GM12864 (cell line): ENCODE results near the gene TMEM184A.

Experiments
- DNase-seq: peaks from one replicate; pipeline ENCODE4 v3.0.0-alpha.2; 2011; ENCODE audit warnings: low read depth
- H3K4me3 ChIP-seq: 2 replicates; pipeline ENCODE4 v1.5.1; 2011; ENCODE audit warnings: mild to moderate bottlenecking, low read depth, low read length, control low read depth
- TF ChIP-seq, protein P1 (sequence below): IDR thresholded peaks from 2 replicates; pipeline ENCODE4 v1.5.1; 2011; ENCODE audit warnings: low read depth, mild to moderate bottlenecking, moderate library complexity, low read length, control low read depth, inconsistent platforms; ENCODE audit errors: missing control alignments

The TMEM184A gene

DNA sequence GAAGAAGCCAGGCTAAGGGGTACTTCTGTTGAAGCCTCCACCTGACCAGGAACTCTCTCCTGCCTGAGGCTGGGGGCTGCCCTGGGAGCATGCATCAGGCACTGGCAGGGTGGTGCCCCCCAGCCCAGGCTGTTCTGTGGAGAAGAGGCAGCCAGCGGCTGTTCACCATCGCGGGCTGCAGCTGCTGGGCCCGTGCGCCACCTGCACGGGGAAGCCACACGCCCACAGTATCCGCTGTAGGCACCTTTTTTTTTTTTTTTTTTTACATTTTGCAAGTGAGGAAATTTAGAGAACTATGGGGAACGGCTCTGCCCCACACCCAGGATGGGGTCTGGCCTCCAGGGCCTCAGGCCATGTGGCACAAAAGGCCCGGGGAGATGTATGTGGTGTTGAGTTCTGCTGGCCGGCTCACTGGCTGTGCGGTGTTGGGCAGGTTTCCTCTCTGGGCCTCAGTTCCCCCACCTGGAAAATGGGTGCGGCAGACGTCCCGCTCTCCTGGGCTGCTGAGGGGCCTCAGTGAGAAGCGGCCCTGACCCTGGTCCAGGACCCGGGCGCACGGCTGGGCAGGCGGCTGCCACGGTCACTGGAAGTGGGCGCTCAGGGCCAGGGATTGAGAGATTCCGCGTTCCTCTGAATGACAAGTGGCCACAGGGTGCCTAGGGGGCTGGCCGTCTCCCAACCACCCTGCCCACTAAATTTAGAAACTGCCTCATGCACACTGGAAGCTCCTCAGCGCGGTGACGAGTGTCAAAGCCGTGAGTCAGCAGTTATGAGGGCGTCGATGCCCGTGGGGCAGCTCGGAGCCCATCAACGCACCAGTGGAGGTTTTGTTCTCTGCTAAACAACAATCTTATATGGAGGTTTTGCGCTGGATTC is 43.0 kb downstream of the TMEM184A start:
- TF ChIP-seq, protein P1, sequence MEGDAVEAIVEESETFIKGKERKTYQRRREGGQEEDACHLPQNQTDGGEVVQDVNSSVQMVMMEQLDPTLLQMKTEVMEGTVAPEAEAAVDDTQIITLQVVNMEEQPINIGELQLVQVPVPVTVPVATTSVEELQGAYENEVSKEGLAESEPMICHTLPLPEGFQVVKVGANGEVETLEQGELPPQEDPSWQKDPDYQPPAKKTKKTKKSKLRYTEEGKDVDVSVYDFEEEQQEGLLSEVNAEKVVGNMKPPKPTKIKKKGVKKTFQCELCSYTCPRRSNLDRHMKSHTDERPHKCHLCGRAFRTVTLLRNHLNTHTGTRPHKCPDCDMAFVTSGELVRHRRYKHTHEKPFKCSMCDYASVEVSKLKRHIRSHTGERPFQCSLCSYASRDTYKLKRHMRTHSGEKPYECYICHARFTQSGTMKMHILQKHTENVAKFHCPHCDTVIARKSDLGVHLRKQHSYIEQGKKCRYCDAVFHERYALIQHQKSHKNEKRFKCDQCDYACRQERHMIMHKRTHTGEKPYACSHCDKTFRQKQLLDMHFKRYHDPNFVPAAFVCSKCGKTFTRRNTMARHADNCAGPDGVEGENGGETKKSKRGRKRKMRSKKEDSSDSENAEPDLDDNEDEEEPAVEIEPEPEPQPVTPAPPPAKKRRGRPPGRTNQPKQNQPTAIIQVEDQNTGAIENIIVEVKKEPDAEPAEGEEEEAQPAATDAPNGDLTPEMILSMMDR, result no peak
- no peak overlapping the region for H3K4me3 ChIP-seq
- DNase-seq, result no peak

DNA sequence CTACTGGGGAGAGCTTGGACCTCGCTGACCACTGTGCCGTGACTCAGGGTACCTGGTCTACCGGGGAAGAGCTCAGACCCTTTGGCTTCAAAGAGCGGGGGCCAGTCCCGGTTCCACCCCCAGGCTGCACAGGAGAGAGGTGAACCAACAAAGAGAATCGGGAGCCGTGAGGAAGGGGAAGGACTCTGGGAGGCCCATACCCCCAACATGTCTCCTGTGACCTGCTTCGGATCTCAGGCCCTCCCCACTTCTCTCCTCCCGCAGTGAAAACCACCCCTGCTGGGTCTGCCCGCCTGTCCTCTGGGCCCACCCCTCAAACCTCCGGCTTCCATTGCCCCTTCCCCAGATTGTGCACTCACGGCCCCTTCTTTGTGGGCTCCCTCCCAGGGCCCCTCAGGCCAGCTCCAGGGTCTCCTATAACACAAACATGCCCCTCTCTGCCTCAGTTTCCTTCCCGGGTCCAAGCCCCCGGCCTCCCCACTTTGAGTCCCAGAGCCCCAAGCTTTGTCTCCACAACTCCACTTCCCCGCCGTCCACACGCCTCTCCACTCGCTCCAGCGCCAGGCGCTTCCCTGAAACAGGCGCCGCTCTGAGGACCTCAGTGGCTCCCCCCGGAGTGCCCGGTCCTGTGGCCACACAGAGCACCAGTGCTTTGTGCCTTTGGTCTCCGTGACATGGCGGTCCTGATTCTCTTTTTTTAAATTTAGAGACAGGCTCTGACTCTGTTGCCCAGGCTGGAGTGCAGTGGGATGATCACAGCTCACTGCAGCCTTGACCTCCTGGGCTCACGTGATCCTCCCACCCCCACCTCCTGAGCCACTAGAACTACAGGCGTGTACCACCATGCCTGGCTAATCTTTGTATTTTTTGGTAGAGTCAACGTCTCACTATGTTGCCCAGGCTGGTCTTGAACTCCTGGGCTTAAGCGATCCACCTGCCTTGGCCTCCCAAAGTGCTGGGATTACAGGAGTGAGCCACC is 44.3 kb downstream of the TMEM184A start:
- no peak overlapping the region for H3K4me3 ChIP-seq
- TF ChIP-seq, protein P1, result no peak
- DNase-seq, result no peak

DNA sequence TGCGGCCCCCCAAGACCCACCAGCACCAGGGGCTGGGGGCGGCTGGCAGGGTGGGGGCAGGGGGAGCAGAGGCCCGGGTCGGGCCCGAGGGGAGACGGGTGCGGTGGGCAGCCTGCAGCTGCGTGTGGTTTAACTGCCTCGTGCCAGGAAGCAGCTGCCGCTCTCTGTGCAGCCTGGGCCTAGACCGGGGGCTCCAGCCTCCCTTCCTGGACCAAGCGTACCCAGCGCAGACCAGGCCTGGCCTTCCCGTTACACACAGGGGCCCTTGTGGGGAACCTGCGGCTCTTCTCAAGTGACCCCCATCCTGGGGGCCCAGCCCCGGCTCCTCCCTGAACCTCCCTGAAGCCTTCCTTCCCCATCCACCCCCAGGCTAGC is 45.2 kb downstream of the TMEM184A start:
- DNase-seq, result no peak
- no peak overlapping the region for H3K4me3 ChIP-seq
- TF ChIP-seq, protein P1, result no peak

DNA sequence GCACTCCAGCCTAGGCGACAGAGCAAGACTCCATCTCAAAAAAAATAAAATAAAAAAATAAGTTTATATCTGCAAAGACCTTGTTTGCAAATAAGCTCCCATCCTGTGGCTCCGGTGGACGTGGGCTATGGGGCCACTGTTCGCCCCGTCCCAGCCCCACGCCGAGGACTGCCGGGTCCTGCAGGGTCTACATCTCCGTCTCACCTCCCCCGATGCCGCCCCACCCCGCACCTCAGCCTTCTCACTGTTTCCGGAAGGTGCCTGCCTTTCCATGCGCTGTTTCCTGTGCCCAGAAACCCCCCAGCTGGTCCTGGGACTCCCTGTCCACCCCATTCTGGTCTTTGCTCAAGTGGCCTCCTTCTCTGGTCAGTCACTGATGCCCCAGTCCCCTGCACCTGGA is 46.8 kb downstream of the TMEM184A start:
- no peak for DNase-seq
- TF ChIP-seq, protein P1, result no peak
- no peak overlapping the region for H3K4me3 ChIP-seq

DNA sequence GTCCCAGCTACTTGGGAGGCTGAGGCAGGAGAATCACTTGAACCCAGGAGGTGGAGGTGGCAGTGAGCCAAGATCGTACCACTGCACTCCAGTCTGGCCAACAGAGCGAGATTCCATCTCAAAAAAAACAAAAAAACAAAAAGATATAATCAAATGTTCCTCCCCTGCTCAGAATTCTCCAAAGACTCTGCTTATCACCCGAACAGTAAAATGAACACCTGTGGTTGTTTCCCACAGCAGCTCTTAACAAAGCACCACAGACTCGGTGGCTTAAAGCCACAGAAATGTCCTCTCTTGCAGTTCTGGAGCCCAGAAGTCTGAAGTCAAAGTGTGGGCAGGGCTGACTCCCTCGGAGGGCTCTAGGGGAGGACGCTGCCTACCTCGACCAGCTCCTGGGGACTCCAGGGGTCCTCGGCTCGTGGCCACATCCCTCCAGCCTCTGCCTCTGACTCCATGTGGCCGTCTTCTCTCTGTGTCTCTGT is 47.7 kb downstream of the TMEM184A start:
- TF ChIP-seq, protein P1, result no peak
- no peak overlapping the region for H3K4me3 ChIP-seq
- DNase-seq, result no peak

DNA sequence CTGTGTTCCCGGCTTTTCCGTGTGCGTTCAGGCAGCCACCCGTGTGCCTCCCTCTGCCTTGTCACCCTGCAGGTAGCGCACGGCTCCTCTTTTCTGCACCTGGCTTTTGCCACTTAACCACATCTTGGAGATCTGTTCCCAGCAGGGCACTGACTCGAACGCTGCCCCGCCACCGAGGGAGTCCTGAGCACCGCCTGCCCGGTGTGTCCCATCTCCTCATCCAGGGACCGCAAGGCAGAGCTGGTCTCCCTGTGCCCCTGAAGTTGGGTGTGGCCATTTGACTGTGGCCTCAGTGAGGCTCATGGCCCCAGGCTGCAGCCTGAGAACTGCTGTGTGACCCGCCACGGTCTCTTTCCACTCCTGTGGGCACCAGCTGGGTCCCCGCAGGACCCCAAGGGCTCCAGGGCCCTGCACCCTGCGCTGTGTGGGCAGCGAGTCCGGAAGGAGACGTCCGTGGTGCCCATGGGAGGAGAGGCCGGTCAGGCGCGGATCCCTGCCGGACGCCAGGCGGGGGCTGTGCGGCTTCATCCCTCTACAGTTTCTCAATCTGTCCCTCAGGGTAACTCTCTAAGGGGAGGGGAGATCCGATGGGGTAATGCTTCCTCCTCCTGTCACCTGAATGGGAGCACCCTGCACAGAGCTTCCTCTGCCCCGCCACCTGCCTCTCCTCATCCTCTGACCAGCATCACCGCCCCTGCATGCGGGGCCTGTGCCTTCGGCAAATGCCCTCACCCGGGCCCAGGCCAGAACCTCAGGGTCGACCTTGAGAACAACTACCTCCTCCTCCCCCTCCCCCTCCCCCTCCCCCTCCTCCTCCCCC is 50.1 kb downstream of the TMEM184A start:
- peak overlapping the region; percentile 32 for H3K4me3 ChIP-seq
- no peak for DNase-seq

More for the DNA sequence above, 50.1 kb downstream of the TMEM184A start:
- TF ChIP-seq, protein P1, result no peak
